A549 (cell line): ENCODE measurements around the gene LRFN5.

ENCODE experiments used
- CEBPB ChIP-seq, 2 experiments: fragments of >200 bp in 1 of 2; sonication (Bioruptor Twin) in 1 of 2; formaldehyde crosslinking in 1 of 2; IDR thresholded peaks; 2 replicates each; pipeline ENCODE4 v1.6.1; 2012 to 2016
- CHD4 ChIP-seq: fragments of 200-600 bp; sonication (generic); IDR thresholded peaks from 2 replicates; pipeline ENCODE4 v1.6.1; 2016; ENCODE audit warnings: antibody characterized with exemption, mild to moderate bottlenecking, borderline replicate concordance
- EHMT2 ChIP-seq: fragments of 200-600 bp; sonication (generic); IDR thresholded peaks from 2 replicates; pipeline ENCODE4 v1.6.1; 2016; ENCODE audit warnings: antibody characterized with exemption, low read depth, mild to moderate bottlenecking, moderate library complexity
- MAFK ChIP-seq: fragments of 450-650 bp; IDR thresholded peaks from 2 replicates; pipeline ENCODE4 v1.6.1; 2014; ENCODE audit not compliant: partially characterized antibody
- MAZ ChIP-seq: fragments of 150-350 bp; IDR thresholded peaks from 2 replicates; pipeline ENCODE4 v1.6.1; 2014; ENCODE audit warnings: antibody characterized with exemption, low read depth, low read length, borderline replicate concordance
- NR3C1 ChIP-seq: fragments of >200 bp; sonication (Bioruptor Twin); formaldehyde crosslinking; IDR thresholded peaks from 3 replicates; pipeline ENCODE4 v1.6.1; 2017
- PHF8 ChIP-seq: fragments of 200-600 bp; sonication (generic); IDR thresholded peaks from 2 replicates; pipeline ENCODE4 v1.6.1; 2016; ENCODE audit warnings: low read depth, mild to moderate bottlenecking, antibody characterized with exemption, moderate library complexity, borderline replicate concordance
- POLR2A ChIP-seq: IDR thresholded peaks from 2 replicates; pipeline ENCODE4 v1.6.1; 2012; ENCODE audit warnings: mild to moderate bottlenecking, low read length
- POLR2AphosphoS2 ChIP-seq: conservative IDR thresholded peaks from 2 replicates; pipeline ENCODE4 v1.6.1; 2012; ENCODE audit warnings: low read length, improper control_type of control experiment, inconsistent platforms
- RCOR1 ChIP-seq: fragments of 150-350 bp; IDR thresholded peaks from 2 replicates; pipeline ENCODE4 v1.6.1; 2014; ENCODE audit warnings: antibody characterized with exemption, low read length, low read depth
- ZNF302 ChIP-seq: fragments of 250-450 bp; sonication (Bioruptor Pico); IDR thresholded peaks from 2 replicates; pipeline ENCODE4 v1.9.0; 2021; ENCODE audit warnings: inconsistent platforms, mild to moderate bottlenecking, moderate library complexity
- TF ChIP-seq, protein P1 (sequence below): IDR thresholded peaks from 2 replicates; pipeline ENCODE4 v1.6.1; 2012
- TF ChIP-seq, protein P2 (sequence below): fragments of >200 bp; sonication (Bioruptor Twin); formaldehyde crosslinking; IDR thresholded peaks from 3 replicates; pipeline ENCODE4 v1.5.1; 2016
- TF ChIP-seq, protein P3 (sequence below): fragments of 450-650 bp; IDR thresholded peaks from 2 replicates; pipeline ENCODE4 v1.6.1; 2014; ENCODE audit warnings: antibody characterized with exemption

DNA sequence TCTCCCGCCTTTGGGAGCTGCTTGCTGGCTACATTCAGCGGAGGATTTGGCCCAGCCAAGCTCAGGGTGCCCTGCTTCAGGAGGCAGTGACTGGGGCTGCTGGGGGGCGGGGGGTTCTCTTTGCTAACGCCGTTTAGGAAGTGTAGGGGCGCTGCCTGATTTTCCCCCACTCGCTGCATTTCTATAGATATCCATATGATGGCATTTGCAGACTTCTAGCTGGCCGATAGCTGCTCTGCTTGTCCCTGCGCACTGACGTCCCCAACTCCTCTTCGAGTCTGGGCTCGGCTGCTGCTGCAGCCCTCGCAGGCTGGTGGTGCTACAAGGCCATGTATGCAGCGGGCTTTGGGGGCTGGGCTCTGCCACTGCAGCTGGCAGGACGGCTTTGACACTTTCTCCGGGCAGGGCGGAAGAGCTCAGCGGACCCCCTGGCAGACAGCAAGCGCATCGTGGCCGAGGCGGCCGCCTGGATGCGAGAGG is 3.1 kb downstream of the LRFN5 start:
- TF ChIP-seq, protein P1, sequence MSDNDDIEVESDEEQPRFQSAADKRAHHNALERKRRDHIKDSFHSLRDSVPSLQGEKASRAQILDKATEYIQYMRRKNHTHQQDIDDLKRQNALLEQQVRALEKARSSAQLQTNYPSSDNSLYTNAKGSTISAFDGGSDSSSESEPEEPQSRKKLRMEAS = no peak
- TF ChIP-seq, protein P2, sequence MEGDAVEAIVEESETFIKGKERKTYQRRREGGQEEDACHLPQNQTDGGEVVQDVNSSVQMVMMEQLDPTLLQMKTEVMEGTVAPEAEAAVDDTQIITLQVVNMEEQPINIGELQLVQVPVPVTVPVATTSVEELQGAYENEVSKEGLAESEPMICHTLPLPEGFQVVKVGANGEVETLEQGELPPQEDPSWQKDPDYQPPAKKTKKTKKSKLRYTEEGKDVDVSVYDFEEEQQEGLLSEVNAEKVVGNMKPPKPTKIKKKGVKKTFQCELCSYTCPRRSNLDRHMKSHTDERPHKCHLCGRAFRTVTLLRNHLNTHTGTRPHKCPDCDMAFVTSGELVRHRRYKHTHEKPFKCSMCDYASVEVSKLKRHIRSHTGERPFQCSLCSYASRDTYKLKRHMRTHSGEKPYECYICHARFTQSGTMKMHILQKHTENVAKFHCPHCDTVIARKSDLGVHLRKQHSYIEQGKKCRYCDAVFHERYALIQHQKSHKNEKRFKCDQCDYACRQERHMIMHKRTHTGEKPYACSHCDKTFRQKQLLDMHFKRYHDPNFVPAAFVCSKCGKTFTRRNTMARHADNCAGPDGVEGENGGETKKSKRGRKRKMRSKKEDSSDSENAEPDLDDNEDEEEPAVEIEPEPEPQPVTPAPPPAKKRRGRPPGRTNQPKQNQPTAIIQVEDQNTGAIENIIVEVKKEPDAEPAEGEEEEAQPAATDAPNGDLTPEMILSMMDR = no peak
- no peak for TF ChIP-seq CHD4
- TF ChIP-seq, protein P3, sequence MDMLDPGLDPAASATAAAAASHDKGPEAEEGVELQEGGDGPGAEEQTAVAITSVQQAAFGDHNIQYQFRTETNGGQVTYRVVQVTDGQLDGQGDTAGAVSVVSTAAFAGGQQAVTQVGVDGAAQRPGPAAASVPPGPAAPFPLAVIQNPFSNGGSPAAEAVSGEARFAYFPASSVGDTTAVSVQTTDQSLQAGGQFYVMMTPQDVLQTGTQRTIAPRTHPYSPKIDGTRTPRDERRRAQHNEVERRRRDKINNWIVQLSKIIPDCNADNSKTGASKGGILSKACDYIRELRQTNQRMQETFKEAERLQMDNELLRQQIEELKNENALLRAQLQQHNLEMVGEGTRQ = no peak
- no peak for TF ChIP-seq ZNF302 (CRISPR knock-in tag)
- no peak for TF ChIP-seq EHMT2
- TF ChIP-seq PHF8 = no peak
- no peak for TF ChIP-seq POLR2AphosphoS2
- TF ChIP-seq CEBPB (IDR thresholded peaks at IDR 0.05) = no peak
- TF ChIP-seq RCOR1 = no peak
- no peak for TF ChIP-seq MAZ
- TF ChIP-seq POLR2A = no peak
- TF ChIP-seq MAFK = no peak
- no peak for TF ChIP-seq NR3C1
